Keratinocyte (primary cell): ENCODE data around the gene TNFSF13B. TPM values are rescaled to one million over a fixed set of nuclear protein-coding genes. Genes with fewer than 3 reads are reported as not detected.

ENCODE experiments used
- DNase-seq: peaks from one replicate; pipeline ENCODE4 v3.0.0-alpha.2; 2011; ENCODE audit warnings: low read depth, missing footprints, low spot score
- FAIRE-seq: peaks from 2 replicates; lab custom pipeline; 2011; peaks lifted over from hg19 to GRCh38; lab: Jason Lieb, UNC
- H2AFZ ChIP-seq: 2 replicates; pipeline ENCODE4 v1.6.0; 2012; ENCODE audit warnings: low read length, control low read depth, inconsistent platforms; ENCODE audit not compliant: control insufficient read depth
- H3K27ac ChIP-seq: 2 replicates; pipeline ENCODE4 v1.5.1; 2011; ENCODE audit warnings: low read length; ENCODE audit not compliant: control insufficient read depth, insufficient read depth
- H3K27me3 ChIP-seq: 3 replicates; pipeline ENCODE4 v1.6.0; 2011; ENCODE audit warnings: low read length; ENCODE audit not compliant: control insufficient read depth, insufficient read depth; ENCODE audit errors: extremely low read depth
- H3K36me3 ChIP-seq, 2 experiments: 2 replicates in 1 of 2; 3 replicates in 1 of 2; pipeline ENCODE4 v1.5.1; 2011; ENCODE audit warnings: low read length in 2 of 2, mild to moderate bottlenecking in 1 of 2; ENCODE audit not compliant: control insufficient read depth in 2 of 2, insufficient read depth in 2 of 2; ENCODE audit errors: extremely low read depth in 1 of 2
- H3K4me1 ChIP-seq: 3 replicates; pipeline ENCODE4 v1.5.1; 2011; ENCODE audit warnings: low read length; ENCODE audit not compliant: control insufficient read depth, insufficient read depth; ENCODE audit errors: extremely low read depth
- H3K4me2 ChIP-seq: 3 replicates; pipeline ENCODE4 v1.6.0; 2011; ENCODE audit warnings: low read depth, low read length; ENCODE audit not compliant: control insufficient read depth, insufficient read depth; ENCODE audit errors: extremely low read depth
- H3K4me3 ChIP-seq, 3 experiments: fragments of 200-600 bp in 1 of 3; sonication (generic) in 1 of 3; 2 replicates in 2 of 3; 3 replicates in 1 of 3; pipeline ENCODE4 v1.5.1; 2011 to 2016; ENCODE audit warnings: low read length in 3 of 3, mild to moderate bottlenecking in 3 of 3, control low read depth in 2 of 3, inconsistent platforms in 1 of 3, low read depth in 1 of 3, mixed read lengths in 1 of 3, mixed run types in 1 of 3, moderate library complexity in 1 of 3; ENCODE audit not compliant: control insufficient read depth in 2 of 3, insufficient read depth in 2 of 3; ENCODE audit errors: extremely low read depth in 1 of 3
- H3K79me2 ChIP-seq: 2 replicates; pipeline ENCODE4 v1.6.0; 2012; ENCODE audit warnings: low read length; ENCODE audit not compliant: control insufficient read depth, insufficient read depth
- H3K9ac ChIP-seq: 3 replicates; pipeline ENCODE4 v1.6.0; 2011; ENCODE audit warnings: low read length; ENCODE audit not compliant: control insufficient read depth, insufficient read depth; ENCODE audit errors: extremely low read depth
- H3K9me1 ChIP-seq: 3 replicates; pipeline ENCODE4 v1.6.0; 2011; ENCODE audit warnings: low read length; ENCODE audit not compliant: control insufficient read depth, insufficient read depth; ENCODE audit errors: extremely low read depth
- H3K9me3 ChIP-seq: 2 replicates; pipeline ENCODE4 v1.5.1; 2012; ENCODE audit warnings: low read depth, low read length; ENCODE audit not compliant: control insufficient read depth
- H4K20me1 ChIP-seq: 3 replicates; pipeline ENCODE4 v1.6.0; 2011; ENCODE audit warnings: low read length; ENCODE audit not compliant: control insufficient read depth, insufficient read depth; ENCODE audit errors: extremely low read depth
- EZH2 ChIP-seq: IDR thresholded peaks from one replicate; pipeline ENCODE4 v1.6.1; 2012; ENCODE audit warnings: inconsistent platforms, mild to moderate bottlenecking, low read length, moderate library complexity
- dilution Hi-C: fragments of 300-500 bp; cut with MboI; formaldehyde crosslinking; loops from one replicate; pipeline ENCODE4 v1.7.0; 2020; ENCODE audit warnings: low sequenced_read_pairs; ENCODE audit not compliant: extremely low pct_ligation_motif_present
- polyA plus RNA-seq, 5 experiments: library from polyadenylated mRNA; depleted of rRNA in 3 of 5; stranded (reverse) in 3 of 5; stranded (forward) in 1 of 5; unstranded in 1 of 5; fragments of >200 nt; gene quantifications; 1 replicate in 1 of 5; 2 replicates in 3 of 5; 3 replicates in 1 of 5; pipeline versions ENCODE4 v1.2.1 to v1.2.3, GENCODE V29; 2011 to 2012; ENCODE audit warnings: missing spikeins in 2 of 5, low read depth in 1 of 5, low replicate concordance in 1 of 5
- TF ChIP-seq, protein P1 (sequence below), 3 experiments: IDR thresholded peaks in 1 of 3; conservative IDR thresholded peaks in 1 of 3; optimal IDR thresholded peaks in 1 of 3; 2 replicates in 2 of 3; 3 replicates in 1 of 3; pipeline versions ENCODE3 to v1.5.1; 2011; ENCODE audit warnings: low read length in 3 of 3, mild to moderate bottlenecking in 3 of 3, moderate library complexity in 2 of 3, control low read depth in 1 of 3, inconsistent platforms in 1 of 3; ENCODE audit not compliant: insufficient read depth in 2 of 3; ENCODE audit errors: extremely low read depth in 1 of 3

The TNFSF13B gene
- polyA plus RNA-seq, 1 donor (not counting 4 experiments of a cell fraction or from before 2014, with no cell fraction given): 1.1 TPM

GRCh38 chr13:108328848-108329247 lies 59.3 kb downstream of the TNFSF13B start:
- Histone ChIP-seq H3K9ac (no peak overlapping the region), H3K36me3 (no peaks in the 10 kb centered on the region), H3K4me2 (no peak overlapping the region), H3K27ac (no peak overlapping the region), H3K4me1 (no peaks in the 10 kb centered on the region), H4K20me1 (no peaks in the 10 kb centered on the region), H3K27me3 (no peaks in the 10 kb centered on the region), H2AFZ (no peak overlapping the region), H3K9me1 (no peaks in the 10 kb centered on the region), H3K79me2 (no peaks in the 10 kb centered on the region), H3K9me3 (no peaks in the 10 kb centered on the region), H3K4me3 (no peak overlapping the region)
- TF ChIP-seq, protein P1, sequence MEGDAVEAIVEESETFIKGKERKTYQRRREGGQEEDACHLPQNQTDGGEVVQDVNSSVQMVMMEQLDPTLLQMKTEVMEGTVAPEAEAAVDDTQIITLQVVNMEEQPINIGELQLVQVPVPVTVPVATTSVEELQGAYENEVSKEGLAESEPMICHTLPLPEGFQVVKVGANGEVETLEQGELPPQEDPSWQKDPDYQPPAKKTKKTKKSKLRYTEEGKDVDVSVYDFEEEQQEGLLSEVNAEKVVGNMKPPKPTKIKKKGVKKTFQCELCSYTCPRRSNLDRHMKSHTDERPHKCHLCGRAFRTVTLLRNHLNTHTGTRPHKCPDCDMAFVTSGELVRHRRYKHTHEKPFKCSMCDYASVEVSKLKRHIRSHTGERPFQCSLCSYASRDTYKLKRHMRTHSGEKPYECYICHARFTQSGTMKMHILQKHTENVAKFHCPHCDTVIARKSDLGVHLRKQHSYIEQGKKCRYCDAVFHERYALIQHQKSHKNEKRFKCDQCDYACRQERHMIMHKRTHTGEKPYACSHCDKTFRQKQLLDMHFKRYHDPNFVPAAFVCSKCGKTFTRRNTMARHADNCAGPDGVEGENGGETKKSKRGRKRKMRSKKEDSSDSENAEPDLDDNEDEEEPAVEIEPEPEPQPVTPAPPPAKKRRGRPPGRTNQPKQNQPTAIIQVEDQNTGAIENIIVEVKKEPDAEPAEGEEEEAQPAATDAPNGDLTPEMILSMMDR (optimal IDR thresholded peaks at IDR 0.05 in 1 of 3, IDR thresholded peaks at IDR 0.05 in 1 of 3, conservative IDR thresholded peaks at IDR 0.05 in 1 of 3; ENCODE audit: extremely low read depth in 1 of 3, insufficient read depth in 2 of 3, low read length in 3 of 3): no peak
- TF ChIP-seq EZH2: no peak
- DNase-seq (no peak), FAIRE-seq (no peak)
- dilution Hi-C loops: no loop called here

DNA sequence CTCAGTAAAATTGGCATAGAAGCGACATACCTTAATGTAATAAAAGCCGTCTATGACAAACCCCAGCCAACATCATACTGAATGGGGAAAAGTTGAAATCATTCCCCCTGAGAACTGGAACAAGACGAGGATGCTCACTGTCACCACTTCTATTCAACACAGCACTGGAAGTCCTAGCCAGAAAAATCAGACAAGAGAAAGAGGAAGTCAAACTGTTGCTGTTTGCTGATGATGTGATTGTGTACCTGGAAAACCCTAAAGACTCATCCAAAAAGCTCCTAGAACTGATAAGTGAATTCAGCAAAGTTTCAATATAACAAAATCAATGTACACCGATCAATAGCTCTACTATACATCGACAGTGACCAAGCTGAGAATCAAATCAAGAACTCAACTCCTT lies 63.3 kb downstream of the TNFSF13B start:
- H2AFZ ChIP-seq: no peak overlapping the region
- no peaks in the 10 kb centered on the region for H4K20me1 ChIP-seq
- H3K4me2 ChIP-seq: no peak overlapping the region
- no peaks in the 10 kb centered on the region for H3K27me3 ChIP-seq
- no peaks in the 10 kb centered on the region for H3K4me1 ChIP-seq
- no peaks in the 10 kb centered on the region for H3K36me3 ChIP-seq
- DNase-seq (no peak), FAIRE-seq (no peak)
- no peak overlapping the region for H3K9ac ChIP-seq
- no peak overlapping the region for H3K4me3 ChIP-seq
- dilution Hi-C loops: no loop called here
- H3K9me3 ChIP-seq: no peaks in the 10 kb centered on the region
- no peaks in the 10 kb centered on the region for H3K79me2 ChIP-seq
- H3K27ac ChIP-seq: no peak overlapping the region
- H3K9me1 ChIP-seq: no peaks in the 10 kb centered on the region
- TF ChIP-seq, protein P1 (optimal IDR thresholded peaks at IDR 0.05 in 1 of 3, IDR thresholded peaks at IDR 0.05 in 1 of 3, conservative IDR thresholded peaks at IDR 0.05 in 1 of 3; ENCODE audit: extremely low read depth in 1 of 3, insufficient read depth in 2 of 3, low read length in 3 of 3): no peak
- TF ChIP-seq EZH2: no peak
